Measurements from ENCODE around the gene CNGB1. TPM values are rescaled to one million over a fixed set of nuclear protein-coding genes. Genes with fewer than 3 reads are reported as not detected.

Gene CNGB1
- total RNA-seq, 1 experiment from 2014 or later = not detected

DNA sequence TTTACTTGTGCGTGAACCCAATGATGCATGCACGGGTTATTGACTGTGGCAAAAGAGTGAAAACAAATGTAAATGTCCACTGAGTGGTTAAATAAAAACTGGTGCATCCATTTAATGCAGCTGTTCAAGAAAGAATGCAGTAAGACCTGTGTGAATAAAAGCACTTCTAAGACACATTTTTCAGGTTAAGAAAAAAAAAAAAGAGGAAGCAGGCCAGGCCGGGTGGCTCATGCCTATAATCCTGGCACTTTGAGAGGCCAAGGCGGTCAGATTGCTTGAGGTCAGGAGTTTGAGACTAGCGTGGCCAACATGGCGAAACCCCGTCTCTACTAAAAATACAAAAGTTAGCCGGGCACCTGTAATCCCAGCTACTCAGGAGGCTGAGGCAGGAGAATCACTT is 11.8 kb downstream of the CNGB1 start:
- H3K4me1 Mint-ChIP-seq (ENCODE audit: insufficient read depth, unreplicated experiment) = peaks cover 10% of the 10 kb centered on the region
- H3K27me3 Mint-ChIP-seq (ENCODE audit: insufficient read depth, unreplicated experiment) = no peaks in the 10 kb centered on the region
- ChIA-PET CTCF (interaction anchor here (1.1 kb wide), 1 partner anchor 32 kb away, joined by 3 read pairs; no protein-coding TSS in a partner anchor), POLR2A (no interaction called here)
- TF ChIP-seq, protein P1, sequence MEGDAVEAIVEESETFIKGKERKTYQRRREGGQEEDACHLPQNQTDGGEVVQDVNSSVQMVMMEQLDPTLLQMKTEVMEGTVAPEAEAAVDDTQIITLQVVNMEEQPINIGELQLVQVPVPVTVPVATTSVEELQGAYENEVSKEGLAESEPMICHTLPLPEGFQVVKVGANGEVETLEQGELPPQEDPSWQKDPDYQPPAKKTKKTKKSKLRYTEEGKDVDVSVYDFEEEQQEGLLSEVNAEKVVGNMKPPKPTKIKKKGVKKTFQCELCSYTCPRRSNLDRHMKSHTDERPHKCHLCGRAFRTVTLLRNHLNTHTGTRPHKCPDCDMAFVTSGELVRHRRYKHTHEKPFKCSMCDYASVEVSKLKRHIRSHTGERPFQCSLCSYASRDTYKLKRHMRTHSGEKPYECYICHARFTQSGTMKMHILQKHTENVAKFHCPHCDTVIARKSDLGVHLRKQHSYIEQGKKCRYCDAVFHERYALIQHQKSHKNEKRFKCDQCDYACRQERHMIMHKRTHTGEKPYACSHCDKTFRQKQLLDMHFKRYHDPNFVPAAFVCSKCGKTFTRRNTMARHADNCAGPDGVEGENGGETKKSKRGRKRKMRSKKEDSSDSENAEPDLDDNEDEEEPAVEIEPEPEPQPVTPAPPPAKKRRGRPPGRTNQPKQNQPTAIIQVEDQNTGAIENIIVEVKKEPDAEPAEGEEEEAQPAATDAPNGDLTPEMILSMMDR (IDR thresholded peaks at IDR 0.05; ENCODE audit: unreplicated experiment) = no peak
- H3K9me3 Mint-ChIP-seq (ENCODE audit: unreplicated experiment) = no peaks in the 10 kb centered on the region
- no peak overlapping the region for H3K27ac Mint-ChIP-seq (ENCODE audit: low read depth, unreplicated experiment)
- no peak overlapping the region for H3K4me3 Mint-ChIP-seq (ENCODE audit: unreplicated experiment)
- intact Hi-C loops (cut with micrococcal nuclease) = no loop called here
- no peak for DNase-seq (ENCODE audit: unreplicated experiment)
- BruUV-seq (replicated peaks) = no TSS peak
- no peaks in the 10 kb centered on the region for H3K36me3 Mint-ChIP-seq (ENCODE audit: insufficient read depth, unreplicated experiment)

GRCh38 chr16:57958544-57958943 is 12.4 kb downstream of the CNGB1 start:
- Mint-ChIP-seq H3K4me3 (ENCODE audit: unreplicated experiment) (no peak overlapping the region), H3K27me3 (ENCODE audit: insufficient read depth, unreplicated experiment) (no peaks in the 10 kb centered on the region), H3K9me3 (ENCODE audit: unreplicated experiment) (no peaks in the 10 kb centered on the region), H3K36me3 (ENCODE audit: insufficient read depth, unreplicated experiment) (no peaks in the 10 kb centered on the region), H3K4me1 (ENCODE audit: insufficient read depth, unreplicated experiment) (peaks cover 10% of the 10 kb centered on the region), H3K27ac (ENCODE audit: low read depth, unreplicated experiment) (no peak overlapping the region)
- intact Hi-C loops (cut with micrococcal nuclease) = no loop called here
- TF ChIP-seq, protein P1 (IDR thresholded peaks at IDR 0.05; ENCODE audit: unreplicated experiment) = no peak
- CTCF ChIA-PET = interaction anchor here (1.1 kb wide), 1 partner anchor 33 kb away, joined by 3 read pairs; no protein-coding TSS in a partner anchor
- no peak for DNase-seq (ENCODE audit: unreplicated experiment)
- POLR2A ChIA-PET = no interaction called here
- BruUV-seq (replicated peaks) = no TSS peak

- ChIA-PET CTCF (interaction anchor here (0.6 kb wide), 1 partner anchor 8 kb away, joined by 3 read pairs; no protein-coding TSS in a partner anchor), POLR2A (no interaction called here)
- DNase-seq (ENCODE audit: unreplicated experiment) = no peak
- TF ChIP-seq, protein P1 (IDR thresholded peaks at IDR 0.05; ENCODE audit: unreplicated experiment) = no peak
- no peak overlapping the region for H3K4me3 Mint-ChIP-seq (ENCODE audit: unreplicated experiment)
- intact Hi-C loops (cut with micrococcal nuclease) = no loop called here
- H3K27ac Mint-ChIP-seq (ENCODE audit: low read depth, unreplicated experiment) = no peak overlapping the region
- H3K36me3 Mint-ChIP-seq (ENCODE audit: insufficient read depth, unreplicated experiment) = no peaks in the 10 kb centered on the region
- peaks cover 10% of the 10 kb centered on the region for H3K4me1 Mint-ChIP-seq (ENCODE audit: insufficient read depth, unreplicated experiment)
- no peaks in the 10 kb centered on the region for H3K9me3 Mint-ChIP-seq (ENCODE audit: unreplicated experiment)
- BruUV-seq (replicated peaks) = no TSS peak
- no peaks in the 10 kb centered on the region for H3K27me3 Mint-ChIP-seq (ENCODE audit: insufficient read depth, unreplicated experiment)
These were observed 13.1 kb downstream of the CNGB1 start for GRCh38 chr16:57957673-57958392.

- peaks cover 10% of the 10 kb centered on the region for H3K4me1 Mint-ChIP-seq (ENCODE audit: insufficient read depth, unreplicated experiment)
- DNase-seq (ENCODE audit: unreplicated experiment) = no peak
- H3K4me3 Mint-ChIP-seq (ENCODE audit: unreplicated experiment) = no peak overlapping the region
- no peaks in the 10 kb centered on the region for H3K27me3 Mint-ChIP-seq (ENCODE audit: insufficient read depth, unreplicated experiment)
- H3K27ac Mint-ChIP-seq (ENCODE audit: low read depth, unreplicated experiment) = no peak overlapping the region
- no TSS peak for BruUV-seq (replicated peaks)
- TF ChIP-seq, protein P1 (IDR thresholded peaks at IDR 0.05; ENCODE audit: unreplicated experiment) = no peak
- ChIA-PET POLR2A (interaction anchor here (0.5 to 1.8 kb wide), 2 partner anchors 43 to 58 kb away, joined by 3 to 7 read pairs; partner anchors contain the start of gene ZNF319), CTCF (interaction anchor here (0.6 to 1.2 kb wide), 5 partner anchors 8 to 379 kb away, joined by 3 to 4 read pairs (median 3); partner anchors contain the start of gene CNGB1)
- H3K9me3 Mint-ChIP-seq (ENCODE audit: unreplicated experiment) = no peaks in the 10 kb centered on the region
- H3K36me3 Mint-ChIP-seq (ENCODE audit: insufficient read depth, unreplicated experiment) = no peaks in the 10 kb centered on the region
- intact Hi-C loops (cut with micrococcal nuclease) = no loop called here
These were observed 13.8 kb downstream of the CNGB1 start for GRCh38 chr16:57956924-57957672.

Data from MCF 10A (cell line).